HG03571 (cell line): ENCODE results near the gene GPR75.

ENCODE experiments used
- ATAC-seq: cut with Tn5 transposase; IDR thresholded peaks from one replicate; pipeline ENCODE4 v1.9.1; 2021; ENCODE audit not compliant: unreplicated experiment

Gene GPR75

DNA sequence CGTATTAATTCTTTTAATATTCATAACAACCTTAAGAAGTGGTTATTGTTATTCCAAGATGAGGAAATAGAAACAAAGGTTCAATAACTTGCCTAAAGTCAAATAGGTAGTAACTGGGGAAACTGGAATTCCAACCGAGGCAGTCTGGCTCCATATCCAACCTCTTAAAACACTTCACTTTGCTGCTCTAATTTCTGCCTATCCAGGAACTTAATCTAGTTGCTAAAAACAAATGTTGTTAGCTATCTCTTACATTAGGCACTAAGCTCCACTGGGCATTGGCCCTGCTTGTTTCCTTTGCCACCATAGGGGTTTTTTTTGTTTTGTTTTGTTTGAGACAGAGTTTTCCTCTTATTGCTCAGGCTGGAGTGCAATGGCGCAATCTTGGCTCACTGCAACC is 48.2 kb downstream of the GPR75 start:
- ATAC-seq: no peak
